ENCODE measurements around the gene PRTN3. TPM values are rescaled to one million over a fixed set of nuclear protein-coding genes. Genes with fewer than 3 reads are reported as not detected.

Gene PRTN3
- total and polyA plus RNA-seq, 2 of the 4 experiments (the other 2 are of a cell fraction) = not detected

DNA sequence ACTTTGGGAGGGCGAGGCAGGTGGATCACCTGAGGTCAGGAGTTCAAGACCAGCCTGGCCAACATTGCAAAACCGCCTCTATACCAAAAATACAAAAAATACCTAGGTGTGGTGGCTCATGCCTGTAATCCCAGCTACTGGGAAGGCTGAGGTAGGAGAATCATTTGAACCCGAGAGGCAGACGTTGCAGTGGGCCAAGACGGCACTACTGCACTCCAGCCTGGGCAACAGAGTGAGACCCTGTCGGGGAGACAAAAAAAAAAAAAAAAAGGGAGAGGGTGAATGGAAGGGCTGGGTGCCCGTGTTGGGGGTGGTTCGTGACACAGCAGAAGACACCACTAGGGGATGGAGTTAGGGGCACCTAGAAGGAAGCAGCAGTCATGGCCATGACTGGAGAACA is 29.5 kb downstream of the PRTN3 start:
- H2AK9ac ChIP-seq (replicated peaks; ENCODE audit: low read depth, low read length, poor library complexity) = peak overlapping the region; percentile 24
- 94% methylated on average over 6 of the region's 8 CpGs; no CpG with 5 or more reads in 1 of the 2 experiments for WGBS, 2 experiments (ENCODE audit: extremely low coverage in 2 of 2, insufficient read length in 1 of 2)
- H3K27ac ChIP-seq (ENCODE audit: insufficient read depth, low read length) = peak overlapping the region; percentile 67
- no peak overlapping the region for H2AFZ ChIP-seq (replicated peaks; ENCODE audit: low read length, poor library complexity)
- H2BK15ac ChIP-seq (ENCODE audit: low read depth, low read length) = 0 out of 3 replicates have a peak overlapping the region, but pooled peaks have one; percentile 53
- H4K8ac ChIP-seq (ENCODE audit: low read depth in 2 of 2, low read length in 2 of 2) = no peak overlapping the region; a peak in 1 of 4 replicates
- peaks cover 7 to 22% of the 10 kb centered on the region in 2 experiments; a peak in 2 of 4 replicates for H3K79me1 ChIP-seq (ENCODE audit: low read depth in 1 of 2, low read length in 2 of 2)
- DNase-seq (no peak), ATAC-seq (ENCODE audit: low read depth) (no peak)
- H2BK5ac ChIP-seq (ENCODE audit: low read depth, low read length, poor library complexity, severe bottlenecking) = peak overlapping the region; percentile 59
- H2AK5ac ChIP-seq (ENCODE audit: low read depth, low read length) = peak overlapping the region; percentile 93
- POLR2A ChIA-PET (ENCODE audit: unreplicated experiment) = no interaction called here
- in situ Hi-C loops (cut with MboI; ENCODE audit: low sequenced_read_pairs) = no loop called here
- H4K5ac ChIP-seq (ENCODE audit: low read depth, low read length) = no peak overlapping the region
- no peak overlapping the region for H3K23ac ChIP-seq (ENCODE audit: low read depth, low read length)
- H3K4me3 ChIP-seq (ENCODE audit: insufficient read depth, low read depth, low read length) = no peak overlapping the region
- no peaks in the 10 kb centered on the region for H3K9me3 ChIP-seq (ENCODE audit: control insufficient read depth, insufficient read depth, low read length)
- H4K20me1 ChIP-seq (ENCODE audit: insufficient read depth, low read length) = peaks cover 16% of the 10 kb centered on the region
- no peak overlapping the region for H3K14ac ChIP-seq (replicated peaks; ENCODE audit: low read depth, low read length)
- dilution Hi-C loops (cut with HindIII; ENCODE audit: low sequenced_read_pairs, unreplicated experiment) = no loop called here
- H3K9ac ChIP-seq (ENCODE audit: low read depth, low read length) = no peak overlapping the region
- no peak overlapping the region for H2BK120ac ChIP-seq (ENCODE audit: low read depth, low read length)
- H3K4me1 ChIP-seq (ENCODE audit: control insufficient read depth, insufficient read depth, low read length) = peaks cover 22% of the 10 kb centered on the region
- no peak overlapping the region for H3K56ac ChIP-seq (ENCODE audit: extremely low read depth, insufficient read depth, low read length)
- no peaks in the 10 kb centered on the region; the same call in 1 of the 2 replicates for H3K9me1 ChIP-seq (ENCODE audit: insufficient read depth, low read length)
- H3K4ac ChIP-seq (ENCODE audit: low read depth, low read length) = no peak overlapping the region
- H4K91ac ChIP-seq (ENCODE audit: insufficient read depth, low read depth, low read length) = no peak overlapping the region
- CTCF ChIA-PET = no interaction called here
- no TSS peak for BruUV-seq (replicated peaks)
- no peak overlapping the region; the same call in 1 of the 2 replicates for H2BK20ac ChIP-seq (ENCODE audit: low read depth, low read length)
- H3K27me3 ChIP-seq (ENCODE audit: control insufficient read depth, insufficient read depth, low read length) = no peaks in the 10 kb centered on the region
- intact Hi-C loops (cut with micrococcal nuclease) = no loop called here
- peaks cover 28% of the 10 kb centered on the region for H3K36me3 ChIP-seq (ENCODE audit: control insufficient read depth, insufficient read depth, low read length)
- H3K4me2 ChIP-seq (ENCODE audit: low read depth, low read length) = no peak overlapping the region
- TF ChIP-seq, protein P1, sequence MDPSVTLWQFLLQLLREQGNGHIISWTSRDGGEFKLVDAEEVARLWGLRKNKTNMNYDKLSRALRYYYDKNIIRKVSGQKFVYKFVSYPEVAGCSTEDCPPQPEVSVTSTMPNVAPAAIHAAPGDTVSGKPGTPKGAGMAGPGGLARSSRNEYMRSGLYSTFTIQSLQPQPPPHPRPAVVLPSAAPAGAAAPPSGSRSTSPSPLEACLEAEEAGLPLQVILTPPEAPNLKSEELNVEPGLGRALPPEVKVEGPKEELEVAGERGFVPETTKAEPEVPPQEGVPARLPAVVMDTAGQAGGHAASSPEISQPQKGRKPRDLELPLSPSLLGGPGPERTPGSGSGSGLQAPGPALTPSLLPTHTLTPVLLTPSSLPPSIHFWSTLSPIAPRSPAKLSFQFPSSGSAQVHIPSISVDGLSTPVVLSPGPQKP (IDR thresholded peaks at IDR 0.05; ENCODE audit: borderline replicate concordance, low read depth, low read length) = no peak
- TF ChIP-seq FOS (IDR thresholded peaks at IDR 0.05; ENCODE audit: low read depth, low read length) = no peak
- TF ChIP-seq CEBPB (IDR thresholded peaks at IDR 0.05; ENCODE audit: low read depth, low read length) = no peak
- no peak for TF ChIP-seq RCOR1 (IDR thresholded peaks at IDR 0.05; ENCODE audit: insufficient replicate concordance, low read length)
- TF ChIP-seq, protein P2, sequence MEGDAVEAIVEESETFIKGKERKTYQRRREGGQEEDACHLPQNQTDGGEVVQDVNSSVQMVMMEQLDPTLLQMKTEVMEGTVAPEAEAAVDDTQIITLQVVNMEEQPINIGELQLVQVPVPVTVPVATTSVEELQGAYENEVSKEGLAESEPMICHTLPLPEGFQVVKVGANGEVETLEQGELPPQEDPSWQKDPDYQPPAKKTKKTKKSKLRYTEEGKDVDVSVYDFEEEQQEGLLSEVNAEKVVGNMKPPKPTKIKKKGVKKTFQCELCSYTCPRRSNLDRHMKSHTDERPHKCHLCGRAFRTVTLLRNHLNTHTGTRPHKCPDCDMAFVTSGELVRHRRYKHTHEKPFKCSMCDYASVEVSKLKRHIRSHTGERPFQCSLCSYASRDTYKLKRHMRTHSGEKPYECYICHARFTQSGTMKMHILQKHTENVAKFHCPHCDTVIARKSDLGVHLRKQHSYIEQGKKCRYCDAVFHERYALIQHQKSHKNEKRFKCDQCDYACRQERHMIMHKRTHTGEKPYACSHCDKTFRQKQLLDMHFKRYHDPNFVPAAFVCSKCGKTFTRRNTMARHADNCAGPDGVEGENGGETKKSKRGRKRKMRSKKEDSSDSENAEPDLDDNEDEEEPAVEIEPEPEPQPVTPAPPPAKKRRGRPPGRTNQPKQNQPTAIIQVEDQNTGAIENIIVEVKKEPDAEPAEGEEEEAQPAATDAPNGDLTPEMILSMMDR (conservative IDR thresholded peaks at IDR 0.05; ENCODE audit: low read depth, low read length) = no peak
- TF ChIP-seq, protein P3, sequence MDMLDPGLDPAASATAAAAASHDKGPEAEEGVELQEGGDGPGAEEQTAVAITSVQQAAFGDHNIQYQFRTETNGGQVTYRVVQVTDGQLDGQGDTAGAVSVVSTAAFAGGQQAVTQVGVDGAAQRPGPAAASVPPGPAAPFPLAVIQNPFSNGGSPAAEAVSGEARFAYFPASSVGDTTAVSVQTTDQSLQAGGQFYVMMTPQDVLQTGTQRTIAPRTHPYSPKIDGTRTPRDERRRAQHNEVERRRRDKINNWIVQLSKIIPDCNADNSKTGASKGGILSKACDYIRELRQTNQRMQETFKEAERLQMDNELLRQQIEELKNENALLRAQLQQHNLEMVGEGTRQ (IDR thresholded peaks at IDR 0.05; ENCODE audit: low read depth, low read length) = no peak
- no peak for TF ChIP-seq RAD21 (IDR thresholded peaks at IDR 0.05; ENCODE audit: low read length)
- TF ChIP-seq MAZ (IDR thresholded peaks at IDR 0.05; ENCODE audit: borderline replicate concordance, low read depth, low read length) = no peak
- no peak for TF ChIP-seq MXI1 (IDR thresholded peaks at IDR 0.05; ENCODE audit: borderline replicate concordance, low read depth, low read length)
- no peak overlapping the region for H3K18ac ChIP-seq (ENCODE audit: low read depth, low read length)
